HG02588 (cell line): Measurements from ENCODE around the gene SH2D3C.
A peak's percentile ranks its signal among the peaks of the same experiment; 100 is the strongest.
"Not testable (repeated sequence)": the region's sequence is repeated elsewhere in the genome, so short reads cannot be mapped to it uniquely, and the experiment has no call there.

Experiments used
- ATAC-seq: cut with Tn5 transposase; IDR thresholded peaks from one replicate; pipeline ENCODE4 v1.9.1; 2021; ENCODE audit warnings: mild to moderate bottlenecking, moderate library complexity; ENCODE audit not compliant: unreplicated experiment

Gene SH2D3C

DNA sequence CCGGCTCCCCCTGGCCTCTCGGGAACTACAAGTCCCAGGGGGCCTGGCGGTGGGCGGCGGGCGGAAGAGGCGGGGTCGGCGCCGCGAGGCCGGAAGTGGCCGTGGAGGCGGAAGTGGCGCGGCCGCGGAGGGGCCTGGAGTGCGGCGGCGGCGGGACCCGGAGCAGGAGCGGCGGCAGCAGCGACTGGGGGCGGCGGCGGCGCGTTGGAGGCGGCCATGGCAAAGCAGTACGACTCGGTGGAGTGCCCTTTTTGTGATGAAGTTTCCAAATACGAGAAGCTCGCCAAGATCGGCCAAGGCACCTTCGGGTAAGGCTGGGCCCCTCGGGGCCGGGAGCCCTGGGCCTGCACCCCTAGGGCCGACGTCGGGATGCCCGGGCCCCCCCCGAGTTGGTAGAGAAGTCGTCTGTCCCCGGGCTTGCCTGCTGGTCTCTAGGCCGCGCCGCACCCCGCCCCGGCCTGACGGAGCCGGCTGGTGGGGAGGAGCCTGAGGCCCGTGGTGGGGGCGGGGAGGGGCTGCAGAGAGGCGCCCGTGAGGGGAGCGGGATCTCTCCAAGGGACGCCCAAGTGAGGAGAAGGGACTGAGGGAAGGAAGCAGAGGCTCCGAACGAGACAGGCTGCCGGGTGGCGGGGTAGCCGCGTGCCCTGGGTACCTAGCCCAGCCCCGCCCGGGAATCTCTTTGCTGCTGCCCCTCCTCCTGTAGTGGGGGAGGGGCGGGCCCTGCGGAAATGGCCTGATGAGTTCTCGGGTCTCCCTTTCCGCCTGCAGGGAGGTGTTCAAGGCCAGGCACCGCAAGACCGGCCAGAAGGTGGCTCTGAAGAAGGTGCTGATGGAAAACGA is 7.7 kb upstream of the SH2D3C start, which contains the start of gene CDK9:
CDK9 (plus strand) TSS at position 102 of the 840 bp plus-strand sequence; CDS start at position 217, 115 bp downstream.
- peak; percentile 53 for ATAC-seq

DNA sequence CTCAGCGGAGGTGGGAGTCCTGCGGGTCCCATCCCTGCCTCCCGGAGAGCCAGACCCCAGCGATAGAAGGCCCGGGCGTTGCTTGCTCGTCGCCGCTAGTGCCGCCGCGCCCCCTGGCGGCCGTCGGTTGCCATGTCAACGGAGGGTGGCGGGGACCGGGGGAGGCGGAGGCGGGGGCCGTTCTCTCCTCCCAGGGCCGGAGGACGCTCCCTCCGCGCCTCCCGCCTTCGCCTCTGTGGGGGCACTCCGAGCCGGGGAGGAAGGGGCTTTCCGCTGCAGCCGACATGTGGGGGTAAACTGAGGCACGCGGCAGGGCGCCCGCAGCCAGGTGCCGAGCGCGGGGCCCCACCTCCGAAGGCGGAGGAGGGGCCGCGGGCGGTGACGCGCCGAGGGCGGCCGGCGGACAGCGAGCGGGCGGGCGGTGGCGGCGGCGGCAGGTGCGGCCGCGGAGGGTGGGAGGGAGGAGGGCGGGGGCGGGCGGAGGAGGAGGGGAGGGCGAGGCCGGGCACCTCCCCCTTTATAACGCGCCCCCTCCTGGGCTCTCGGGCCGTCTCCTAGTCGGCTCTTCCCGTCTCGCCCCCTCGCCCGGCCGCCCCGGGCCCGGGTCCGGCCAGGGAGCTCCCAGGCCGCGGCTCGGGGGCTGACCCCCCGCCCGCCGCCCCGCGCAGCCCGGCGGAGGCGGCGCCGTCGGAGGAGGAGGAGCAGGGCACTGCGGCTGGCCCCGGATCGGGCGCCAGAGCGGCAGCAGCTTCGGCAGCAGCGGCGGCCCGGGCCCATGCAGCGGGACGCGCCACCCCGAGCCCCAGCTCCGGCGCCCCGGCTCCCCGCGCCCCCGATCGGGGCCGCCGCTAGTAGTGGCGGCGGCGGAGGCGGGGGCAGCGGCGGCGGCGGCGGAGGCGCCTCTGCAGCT is 6.8 kb upstream of the SH2D3C start:
- peak; percentile 45 for ATAC-seq

DNA sequence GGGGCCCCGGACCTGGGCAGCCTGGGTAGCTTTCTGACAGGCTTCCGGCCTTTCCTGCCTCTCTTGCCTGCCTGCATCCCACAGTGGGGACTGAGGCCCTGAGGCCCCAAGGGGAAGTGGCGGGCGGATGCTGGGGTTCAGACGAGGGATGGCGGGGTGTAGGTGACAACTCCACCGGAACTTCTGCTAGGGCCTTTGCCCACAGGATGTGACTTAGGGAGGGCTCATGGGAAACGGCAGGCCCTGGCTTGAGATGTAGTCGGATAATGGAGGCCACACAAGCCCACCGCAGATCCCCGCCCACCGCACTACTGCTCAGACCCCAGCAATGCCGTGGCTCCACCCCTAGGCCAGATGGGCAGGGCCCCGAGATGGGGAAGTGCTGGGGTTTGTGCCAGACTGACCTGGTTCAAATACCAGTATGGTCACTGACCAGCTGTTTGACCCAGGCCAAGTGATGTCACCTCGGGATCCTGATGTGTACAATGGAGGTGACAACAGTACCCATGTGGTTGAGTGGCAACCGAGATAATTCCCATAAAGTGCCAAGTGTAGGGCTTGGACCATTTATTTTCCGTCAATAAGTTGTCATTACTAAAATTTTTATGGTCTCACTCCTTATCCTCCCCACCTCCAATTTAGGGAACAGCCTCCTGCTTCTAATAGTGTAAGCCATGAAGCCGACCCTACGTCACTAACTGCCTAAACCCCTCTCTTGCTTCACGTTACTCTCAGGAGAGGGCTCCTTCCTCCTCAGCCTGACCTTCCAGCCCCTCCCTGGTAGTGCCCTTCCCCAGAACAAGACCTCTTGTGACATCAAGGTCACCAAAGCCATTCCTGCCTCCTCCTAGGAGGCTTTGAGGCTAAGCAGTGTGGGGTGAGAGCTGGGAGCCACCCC is 4.9 kb upstream of the SH2D3C start:
- no peak for ATAC-seq

- no peak for ATAC-seq
These were observed 3.3 kb upstream of the SH2D3C start for GRCh38 chr9:127781806-127782205.

DNA sequence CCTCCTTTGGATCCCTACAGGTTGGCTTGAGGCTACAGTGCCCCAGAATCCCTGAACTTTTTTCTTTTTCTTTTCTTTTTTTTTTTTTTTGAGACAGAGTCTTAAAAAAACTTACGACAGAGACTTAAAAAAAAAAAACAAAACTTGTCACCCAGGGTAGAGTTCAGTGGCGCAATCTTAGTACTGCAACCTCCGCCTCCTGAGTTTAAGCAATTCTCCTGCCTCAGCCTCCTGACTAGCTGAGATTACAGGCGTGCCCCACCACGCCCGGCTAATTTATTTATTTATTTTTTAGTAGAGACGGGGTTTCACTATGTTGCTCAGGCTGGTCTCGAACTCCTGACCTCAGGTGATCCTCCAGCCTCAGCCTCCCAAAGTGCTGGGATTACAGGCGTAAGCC is 2.4 kb upstream of the SH2D3C start:
- not testable (repeated sequence) for ATAC-seq

- no peak for ATAC-seq
These were observed 1.8 kb upstream of the SH2D3C start for GRCh38 chr9:127780126-127780885.

DNA sequence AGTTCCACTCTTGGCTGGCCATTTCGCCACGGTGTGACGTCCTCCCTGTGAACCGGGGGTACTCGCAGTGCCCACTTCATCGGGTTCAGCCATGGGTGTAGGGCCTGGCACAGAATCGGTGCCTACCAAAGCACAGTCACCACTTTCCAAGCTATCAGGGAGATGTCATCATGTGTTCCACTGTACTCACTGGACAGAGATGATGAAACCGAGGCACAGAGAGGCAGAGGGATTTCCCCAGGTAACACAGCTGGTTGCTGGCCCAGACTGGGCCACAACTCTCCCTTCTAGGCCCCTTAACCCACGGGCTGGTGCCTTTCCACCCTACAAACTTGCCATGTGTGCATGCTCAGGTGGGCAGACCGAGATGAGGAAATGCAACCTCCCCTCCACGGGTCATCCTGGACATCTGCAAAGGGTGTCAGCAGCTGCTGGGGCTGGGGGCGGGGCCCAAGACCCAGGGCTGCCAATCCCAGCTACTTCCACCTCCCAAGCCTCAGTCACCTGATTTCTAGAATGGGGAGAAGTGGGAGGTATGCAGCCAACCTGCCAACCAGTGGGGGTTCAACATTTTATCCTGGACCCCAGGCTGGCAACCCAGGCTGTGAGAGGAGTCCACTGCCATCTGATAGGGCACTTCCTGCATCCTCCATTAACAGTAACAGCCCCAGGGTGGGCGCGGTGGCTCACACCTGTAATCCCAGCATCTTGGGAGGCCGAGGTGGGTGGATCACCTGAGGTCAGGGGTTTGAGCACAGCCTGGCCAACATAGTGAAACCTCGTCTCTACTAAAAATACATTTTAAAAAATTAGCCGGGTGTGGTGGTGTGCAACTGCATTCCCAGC is 893 bp upstream of the SH2D3C start:
- ATAC-seq: peak; percentile 44

- no peak for ATAC-seq
These were observed 992 bp downstream of the SH2D3C start for GRCh38 chr9:127777368-127777980.

DNA sequence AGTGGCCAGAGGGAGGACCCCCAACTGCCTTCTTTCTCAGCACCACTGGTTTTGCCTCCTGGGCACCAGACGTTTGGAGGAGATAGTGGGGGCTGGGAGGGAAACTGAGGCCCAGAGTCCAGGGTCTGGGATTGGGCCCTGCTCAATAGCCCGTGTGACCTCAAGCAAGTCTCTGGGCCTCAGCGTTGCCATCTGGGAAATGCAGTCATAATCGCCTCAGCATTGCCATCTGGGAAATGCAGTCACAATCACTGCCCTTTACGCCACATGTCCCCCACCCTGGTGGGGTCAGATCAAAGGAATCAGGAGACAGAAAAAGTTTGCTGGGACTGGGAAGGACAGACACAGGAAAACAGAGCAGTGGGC is 1.6 kb downstream of the SH2D3C start:
- ATAC-seq: no peak

DNA sequence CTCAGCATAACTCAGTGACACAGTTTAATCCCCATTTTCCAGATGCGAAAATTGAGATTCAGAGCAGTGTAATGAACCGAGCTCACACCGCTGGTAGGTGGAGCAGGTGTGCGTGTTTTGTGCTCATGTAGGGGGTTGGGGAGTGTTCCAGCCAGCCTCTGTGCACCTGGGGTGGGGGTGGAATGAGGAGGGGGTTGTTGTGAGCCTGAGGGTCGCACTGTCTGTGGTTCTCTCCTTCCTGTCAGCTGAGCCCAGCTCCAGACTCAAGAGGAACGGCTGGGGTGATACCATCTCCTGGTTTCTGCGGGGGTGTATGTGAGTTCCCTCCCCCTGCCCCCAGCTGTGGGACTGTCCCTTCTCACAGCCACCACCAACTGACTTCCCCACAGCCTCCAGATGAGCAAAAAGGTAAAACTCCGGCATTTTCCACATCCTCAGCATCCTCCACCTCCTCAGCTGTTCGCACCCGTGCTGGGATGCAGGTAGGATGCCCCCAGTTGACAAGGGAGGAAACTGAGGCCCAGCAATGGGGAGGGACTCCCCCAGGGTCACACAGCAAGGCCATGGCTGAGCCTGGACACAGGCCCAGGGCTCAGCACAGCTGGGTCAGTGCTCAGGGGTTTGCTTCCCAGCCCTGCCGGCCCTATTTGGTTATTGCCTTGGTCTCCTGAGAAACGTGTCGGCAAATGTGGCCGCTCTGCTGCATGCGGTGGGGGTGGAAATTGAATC is 2.1 kb downstream of the SH2D3C start:
- no peak for ATAC-seq

GRCh38 chr9:127773981-127774380 is 4.5 kb downstream of the SH2D3C start:
- ATAC-seq: no peak

DNA sequence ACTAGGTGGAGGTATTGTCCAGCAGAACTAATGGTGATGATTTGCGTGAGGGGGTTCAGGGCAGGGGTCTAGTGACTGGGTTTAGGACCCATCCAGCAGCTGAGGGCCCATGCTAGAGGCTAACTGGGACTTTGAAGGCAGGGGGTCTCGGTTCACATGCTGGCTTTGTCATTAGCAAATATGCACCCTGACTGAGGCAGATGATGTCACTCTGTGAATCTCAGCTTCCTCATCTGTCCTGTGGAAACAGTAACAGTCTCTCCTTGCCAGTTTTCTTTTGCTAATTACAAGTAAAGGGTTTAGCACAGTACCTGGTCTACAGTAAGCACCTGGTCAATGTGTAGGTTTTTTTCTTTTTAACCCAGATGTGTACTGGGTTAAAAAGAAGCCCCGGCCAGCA is 5.2 kb downstream of the SH2D3C start:
- ATAC-seq: no peak

DNA sequence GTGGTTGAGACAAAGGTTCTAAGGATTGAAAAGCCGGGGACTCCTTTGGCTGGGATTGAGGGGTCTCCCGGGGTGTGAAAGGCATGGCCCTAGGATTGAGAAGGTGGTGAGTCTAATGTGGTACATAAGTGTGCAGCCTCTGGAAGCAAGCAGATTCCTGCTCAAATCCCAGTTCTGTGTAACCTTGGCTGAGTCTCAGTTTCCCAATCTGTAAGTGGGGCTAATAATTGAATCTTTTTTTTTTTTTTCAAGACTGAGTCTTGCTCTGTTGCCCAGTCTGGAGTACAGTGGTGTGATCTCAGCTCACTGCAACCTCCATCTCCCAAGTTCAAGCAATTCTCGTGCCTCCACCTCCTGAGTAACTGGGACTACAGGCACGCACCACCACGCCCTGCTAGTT is 5.9 kb downstream of the SH2D3C start:
- no peak for ATAC-seq

DNA sequence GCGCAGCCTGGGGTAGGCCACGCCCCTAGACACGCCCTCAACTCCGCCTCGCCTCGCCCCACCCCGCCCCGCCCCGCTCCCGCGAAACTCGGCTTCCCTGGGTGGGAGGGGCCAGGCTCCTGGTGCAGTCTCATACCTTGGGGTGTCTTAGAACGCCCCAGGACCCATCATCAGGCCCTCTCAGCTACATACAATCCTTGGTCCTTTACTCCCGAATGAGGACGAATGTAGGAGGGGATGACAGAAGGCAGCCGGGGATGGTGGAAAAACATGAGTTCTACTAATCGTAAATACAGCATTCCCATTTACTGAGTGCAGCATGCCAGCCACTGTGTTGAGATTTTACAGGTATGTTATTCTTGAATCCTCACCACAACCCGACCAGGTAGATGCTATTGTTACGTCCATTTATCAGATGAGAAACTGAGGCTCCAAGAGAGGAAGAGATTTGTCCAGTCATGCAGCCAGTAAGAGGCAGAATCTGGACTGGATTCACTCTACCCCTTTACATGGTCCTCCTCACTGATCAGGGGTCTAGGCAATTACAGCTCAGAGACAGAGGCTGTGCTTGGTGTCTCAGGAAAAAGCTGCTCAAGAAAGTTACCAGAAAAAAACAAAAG is 6.8 kb downstream of the SH2D3C start:
- ATAC-seq: no peak

GRCh38 chr9:127770905-127771569 is 7.4 kb downstream of the SH2D3C start:
- ATAC-seq: peak; percentile 85

DNA sequence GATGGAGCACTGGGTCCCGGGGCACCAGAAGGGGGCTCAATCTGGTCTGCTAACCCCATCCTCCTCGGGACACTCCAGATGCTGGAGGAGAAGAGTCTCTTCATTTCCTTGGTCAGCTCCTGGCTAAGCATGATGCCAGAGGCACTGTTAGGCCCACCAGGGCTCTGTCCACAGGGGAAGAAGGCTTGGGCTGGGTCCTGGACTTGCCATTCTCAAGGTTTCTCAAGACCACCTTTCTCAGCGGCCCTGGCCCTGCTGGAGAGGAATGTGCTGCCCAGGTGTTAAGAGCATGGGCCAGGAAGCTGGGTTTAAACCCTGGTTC is 7.9 kb downstream of the SH2D3C start:
- no peak for ATAC-seq

DNA sequence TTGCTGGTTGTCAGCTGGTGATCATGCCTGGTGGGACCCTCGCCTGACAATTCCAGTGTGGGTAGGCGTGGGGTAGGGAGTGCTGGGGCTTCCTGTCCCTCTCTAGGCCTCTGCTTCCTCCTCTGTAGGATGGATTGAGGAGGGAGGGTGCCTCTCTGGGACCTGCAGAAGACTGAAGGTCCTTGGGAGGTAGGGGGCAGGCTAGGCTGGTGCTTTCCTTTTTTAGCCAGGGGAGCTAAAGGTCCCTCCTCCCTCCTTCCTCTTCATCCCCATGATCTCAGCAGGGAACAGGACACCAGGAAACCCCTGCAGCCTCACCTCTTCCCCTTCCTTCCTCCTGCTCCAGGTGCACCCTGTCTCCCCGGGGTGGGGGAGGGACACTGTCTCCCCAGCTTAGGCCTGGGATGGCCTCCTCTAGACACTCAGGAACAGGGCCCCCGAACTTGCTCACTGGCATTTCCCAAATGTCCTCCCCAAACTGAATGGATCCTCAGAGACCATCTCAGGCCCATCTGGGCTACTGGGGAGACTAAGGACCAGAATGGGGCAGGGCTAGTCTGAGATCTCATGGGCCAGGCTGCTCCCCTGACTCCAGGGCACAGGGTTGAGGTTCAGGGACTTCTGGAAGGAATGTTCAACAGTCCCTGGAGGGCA is 8.4 kb downstream of the SH2D3C start:
- ATAC-seq: no peak
